Measurements from ENCODE around the gene CCDC91.
"Not testable (repeated sequence)": the region's sequence is repeated elsewhere in the genome, so short reads cannot be mapped to it uniquely, and the experiment has no call there.

CCDC91 gene

GRCh38 chr12:28294300-28294699, 104.0 kb downstream of the CCDC91 start:
- DNase-seq (ENCODE audit: low read depth), result no peak

DNA sequence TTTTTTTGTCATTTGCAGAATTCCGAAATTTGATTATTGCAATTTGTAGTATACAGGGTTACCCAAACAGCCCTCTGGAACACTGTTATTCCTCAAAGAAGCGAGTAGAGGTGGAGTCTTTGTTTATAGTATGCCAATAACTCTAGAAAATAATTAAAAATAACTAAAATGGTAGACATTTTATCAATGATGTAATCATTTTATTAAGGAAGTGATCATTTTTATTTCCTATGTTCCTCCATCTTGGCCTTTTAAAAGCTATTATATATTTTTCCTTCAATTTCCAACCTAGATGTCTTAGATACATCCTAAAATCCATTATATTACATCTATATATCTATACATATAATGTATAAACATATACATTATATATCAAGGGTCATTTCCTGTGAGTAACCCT, 106.0 kb downstream of the CCDC91 start:
- DNase-seq (ENCODE audit: low read depth), result no peak

GRCh38 chr12:28303192-28303591, 112.9 kb downstream of the CCDC91 start:
- DNase-seq (ENCODE audit: low read depth), result no peak

DNA sequence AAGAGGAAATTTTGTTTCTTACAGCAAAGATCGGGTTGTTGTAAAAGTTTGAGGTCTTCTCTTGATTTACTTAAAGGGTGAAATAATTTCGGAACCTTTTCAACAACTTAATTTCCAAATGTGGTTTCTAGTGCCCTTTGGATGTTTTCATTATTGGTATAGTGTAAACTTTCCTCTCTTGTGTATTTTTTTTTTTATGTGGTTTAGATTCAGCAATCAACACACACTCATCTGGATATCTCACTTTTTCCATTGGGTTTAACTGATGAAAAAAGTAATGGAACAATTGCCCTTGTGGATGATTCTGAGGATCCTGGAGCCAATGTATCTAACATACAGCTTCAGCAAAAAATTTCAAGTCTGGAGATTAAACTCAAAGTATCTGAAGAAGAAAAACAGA, 116.3 kb downstream of the CCDC91 start:
- no peak for DNase-seq (ENCODE audit: low read depth)

- DNase-seq (ENCODE audit: low read depth), result no peak
Measured at GRCh38 chr12:28308891-28309290, 118.6 kb downstream of the CCDC91 start.

DNA sequence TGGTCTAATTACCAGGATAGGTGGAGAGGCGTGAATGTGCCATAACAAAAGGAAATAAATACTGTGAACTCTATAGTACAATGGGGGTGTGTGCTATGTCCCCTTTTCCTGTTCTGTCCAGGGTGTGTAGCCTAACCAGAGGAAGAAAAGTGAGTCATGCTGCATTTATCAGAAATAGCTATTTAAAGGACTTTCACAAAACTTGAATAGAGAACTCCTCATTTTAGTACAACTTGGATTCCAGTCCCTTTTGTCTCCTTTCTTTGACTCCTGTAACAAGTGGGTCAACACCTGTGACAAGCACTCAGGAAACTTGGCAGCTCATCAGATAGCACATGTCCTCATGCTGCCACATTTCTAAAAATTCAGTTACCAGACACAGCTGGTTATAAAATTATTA, 123.4 kb downstream of the CCDC91 start:
- peak; percentile 3 for DNase-seq (ENCODE audit: low read depth)

DNA sequence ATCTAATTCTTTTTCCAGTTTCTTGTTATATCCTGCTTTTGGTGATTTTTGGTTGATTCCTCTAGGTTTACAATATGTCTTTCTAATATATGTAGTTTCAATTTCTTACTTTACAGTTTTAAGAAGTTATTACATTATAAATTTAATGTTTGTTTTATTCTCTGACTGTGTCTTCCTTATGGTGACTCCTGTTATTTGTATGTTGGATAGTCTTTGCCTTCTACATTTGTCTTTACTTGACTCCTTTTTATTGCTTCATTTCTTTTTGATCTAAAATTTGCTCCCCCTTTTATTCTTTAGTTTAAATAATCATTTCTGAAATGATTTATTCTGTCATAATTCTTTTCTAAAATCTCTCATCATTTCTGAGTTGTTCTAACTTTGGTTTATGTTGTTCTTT, 125.8 kb downstream of the CCDC91 start:
- DNase-seq (ENCODE audit: low read depth), result no peak

DNA sequence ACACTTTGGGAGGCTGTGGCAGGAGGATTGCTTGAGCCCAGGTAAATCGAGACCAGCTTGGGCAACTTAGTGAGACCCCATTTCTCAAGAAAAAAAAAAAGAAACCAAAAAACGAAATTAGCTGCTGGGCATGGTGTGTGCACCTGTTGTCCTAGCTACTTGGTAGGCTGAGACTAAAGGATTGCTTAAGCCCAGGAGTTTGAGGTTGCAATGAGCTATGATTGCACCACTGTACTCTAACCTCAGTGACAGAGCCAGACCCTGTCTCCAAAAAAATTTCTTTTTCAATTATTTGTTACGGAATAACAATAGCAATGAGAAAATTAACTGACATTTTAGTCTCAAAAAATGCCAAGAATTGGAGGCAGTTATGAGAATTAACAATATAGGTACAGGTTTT, 128.0 kb downstream of the CCDC91 start:
- no peak for DNase-seq (ENCODE audit: low read depth)

DNA sequence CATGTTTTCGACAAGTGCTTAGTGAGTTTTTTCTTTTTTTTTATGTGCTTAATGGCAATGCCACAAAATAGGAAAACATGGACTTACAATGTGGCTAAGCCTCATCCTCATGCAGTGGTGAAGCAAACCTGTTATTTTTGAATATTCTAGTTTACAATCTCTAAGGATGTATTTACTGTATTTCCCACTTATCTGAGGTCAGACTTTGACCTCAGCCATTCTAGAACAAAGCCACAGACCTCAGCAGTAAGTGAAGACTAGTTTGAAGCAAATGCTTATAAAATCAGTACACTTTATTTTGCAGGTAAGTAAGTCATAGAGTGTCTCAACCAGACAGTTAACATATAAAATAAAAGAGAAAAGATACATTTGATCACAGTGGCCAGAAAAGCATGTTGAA, 130.1 kb downstream of the CCDC91 start:
- no peak for DNase-seq (ENCODE audit: low read depth)

- no peak for DNase-seq (ENCODE audit: low read depth)
Measured at GRCh38 chr12:28327722-28328121, 137.5 kb downstream of the CCDC91 start.

GRCh38 chr12:28328967-28329366, 138.7 kb downstream of the CCDC91 start:
- no peak for DNase-seq (ENCODE audit: low read depth)

GRCh38 chr12:28329727-28330126, 139.5 kb downstream of the CCDC91 start:
- DNase-seq (ENCODE audit: low read depth), result not testable (repeated sequence)

GRCh38 chr12:28330232-28330631, 140.0 kb downstream of the CCDC91 start:
- not testable (repeated sequence) for DNase-seq (ENCODE audit: low read depth)

DNA sequence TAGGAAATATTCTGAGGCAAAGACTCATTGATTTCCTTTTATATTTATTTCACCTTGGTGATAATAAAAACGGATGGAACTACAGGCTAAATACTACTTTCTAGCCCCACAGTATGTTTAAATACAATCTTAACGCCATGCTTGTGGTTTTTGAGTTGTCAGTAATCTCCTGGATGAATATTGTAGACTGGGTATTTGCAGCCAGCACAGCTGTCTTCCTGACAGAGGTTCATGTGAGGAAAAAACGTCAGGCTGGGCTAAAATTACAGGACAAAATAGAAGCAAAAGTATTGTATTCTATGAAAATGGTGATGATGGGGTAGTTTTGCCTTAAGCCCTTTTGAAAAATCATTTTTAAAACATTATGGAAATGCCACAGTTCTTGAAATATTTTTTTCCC, 140.9 kb downstream of the CCDC91 start:
- no peak for DNase-seq (ENCODE audit: low read depth)

GRCh38 chr12:28340261-28341045, 150.2 kb downstream of the CCDC91 start:
- DNase-seq (ENCODE audit: low read depth), result no peak

DNA sequence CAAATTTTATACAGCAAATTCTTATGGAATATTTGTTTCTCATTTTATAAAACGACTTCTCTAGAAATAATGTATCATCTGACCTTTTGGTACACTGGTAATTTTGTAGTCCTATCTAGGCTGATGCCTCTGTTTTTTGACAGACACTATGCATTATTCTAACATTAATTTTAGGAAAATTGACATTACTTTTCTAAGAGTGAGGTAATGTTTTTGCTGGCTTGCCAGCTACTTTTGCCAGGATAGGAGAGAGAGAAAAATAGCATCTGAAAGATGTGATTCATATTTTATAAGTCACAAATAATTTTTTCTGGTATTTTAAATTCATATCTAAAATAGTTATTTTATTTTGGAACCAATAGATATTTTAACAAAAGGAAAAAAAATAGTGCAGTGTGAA, 153.5 kb downstream of the CCDC91 start:
- DNase-seq (ENCODE audit: low read depth), result no peak

GRCh38 chr12:28346567-28346966, 156.3 kb downstream of the CCDC91 start:
- DNase-seq (ENCODE audit: low read depth), result no peak

DNA sequence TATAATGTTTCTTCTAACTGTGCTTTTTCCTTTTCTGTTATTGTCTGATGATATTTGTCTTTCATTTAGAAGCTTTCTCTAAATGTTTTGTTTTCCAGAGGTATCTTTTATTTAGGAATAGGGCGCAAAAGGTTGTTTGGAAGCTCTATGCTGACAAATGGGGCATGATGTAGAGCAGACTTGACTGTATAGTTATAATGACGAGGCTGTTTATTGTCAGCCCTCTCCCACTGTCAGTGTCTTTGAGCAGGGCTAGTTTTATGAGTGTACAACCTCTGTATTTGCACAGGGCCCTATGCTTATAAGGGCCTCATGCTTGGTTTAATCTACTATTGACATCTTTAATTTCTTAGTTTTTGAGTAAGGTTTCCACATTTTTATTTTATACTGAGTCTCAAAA, 158.9 kb downstream of the CCDC91 start:
- DNase-seq (ENCODE audit: low read depth), result no peak

DNA sequence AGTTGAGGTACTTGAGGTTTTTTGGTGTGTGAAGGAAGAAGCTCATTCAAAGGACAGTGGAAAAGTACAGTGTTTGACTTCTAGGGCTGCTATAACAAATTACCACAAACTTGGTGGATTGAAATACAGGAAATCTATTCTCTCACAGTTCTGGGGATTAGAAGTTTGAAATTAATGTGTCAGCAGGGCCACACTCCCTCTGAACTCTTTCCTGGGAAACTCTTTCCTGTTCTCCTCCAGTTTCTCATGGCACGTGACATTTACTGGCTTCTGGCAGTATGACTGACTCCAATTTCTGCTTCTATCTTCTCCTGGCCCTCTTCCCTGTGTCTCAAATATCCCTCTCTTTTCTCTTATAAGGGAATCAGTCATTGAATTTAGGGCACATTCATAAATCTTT, 160.2 kb downstream of the CCDC91 start:
- no peak for DNase-seq (ENCODE audit: low read depth)

- no peak for DNase-seq (ENCODE audit: low read depth)
Measured at GRCh38 chr12:28351414-28351813, 161.2 kb downstream of the CCDC91 start.

- DNase-seq (ENCODE audit: low read depth), result no peak
Measured at GRCh38 chr12:28355161-28355560, 164.9 kb downstream of the CCDC91 start.

DNA sequence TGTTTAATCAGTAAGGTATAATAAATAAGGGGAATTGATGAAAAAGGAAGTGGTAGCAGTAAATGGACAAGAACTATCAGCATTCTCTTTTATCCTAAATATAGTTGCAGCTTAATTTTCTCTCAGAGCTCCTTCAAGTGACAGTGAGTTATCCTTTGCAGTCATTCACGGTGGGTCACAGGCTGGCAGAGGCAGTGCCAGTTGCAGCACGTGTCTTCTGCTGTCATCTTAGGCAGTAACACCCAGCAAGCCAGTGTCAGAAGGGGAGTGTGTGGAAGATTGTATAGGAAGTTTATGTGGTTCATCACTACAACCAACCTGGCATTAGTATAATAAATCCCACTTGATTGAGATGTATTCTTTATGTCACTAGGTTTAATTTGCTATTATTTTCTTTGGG, 170.0 kb downstream of the CCDC91 start:
- no peak for DNase-seq (ENCODE audit: low read depth)

- DNase-seq (ENCODE audit: low read depth), result peak; percentile 27
Measured at GRCh38 chr12:28367326-28367725, 177.1 kb downstream of the CCDC91 start.

DNA sequence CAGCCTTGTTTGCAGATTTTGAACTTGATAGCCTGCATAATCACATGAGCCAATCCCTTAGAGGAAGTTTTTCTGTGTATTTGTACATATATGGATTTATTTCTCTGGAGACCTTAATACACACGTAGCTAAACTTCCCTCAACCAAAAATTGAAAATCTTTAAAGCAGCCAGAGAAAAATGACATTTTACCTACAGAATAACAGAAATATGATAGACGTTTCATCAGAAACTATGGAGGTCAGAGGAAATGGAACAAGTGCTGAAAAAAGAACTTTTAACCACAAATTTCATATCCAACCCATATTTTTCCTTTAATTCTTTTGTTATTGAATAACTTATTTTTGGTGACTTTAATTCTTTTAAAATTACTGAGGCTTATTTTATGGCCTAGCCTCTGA, 177.7 kb downstream of the CCDC91 start:
- no peak for DNase-seq (ENCODE audit: low read depth)
